ENCODE data around the gene CYFIP1. TPM values are rescaled to one million over a fixed set of nuclear protein-coding genes. Genes with fewer than 3 reads are reported as not detected.

The CYFIP1 gene
- total RNA-seq, 4 donors from 2014 or later: 77.4 to 121 (median 101) TPM

DNA sequence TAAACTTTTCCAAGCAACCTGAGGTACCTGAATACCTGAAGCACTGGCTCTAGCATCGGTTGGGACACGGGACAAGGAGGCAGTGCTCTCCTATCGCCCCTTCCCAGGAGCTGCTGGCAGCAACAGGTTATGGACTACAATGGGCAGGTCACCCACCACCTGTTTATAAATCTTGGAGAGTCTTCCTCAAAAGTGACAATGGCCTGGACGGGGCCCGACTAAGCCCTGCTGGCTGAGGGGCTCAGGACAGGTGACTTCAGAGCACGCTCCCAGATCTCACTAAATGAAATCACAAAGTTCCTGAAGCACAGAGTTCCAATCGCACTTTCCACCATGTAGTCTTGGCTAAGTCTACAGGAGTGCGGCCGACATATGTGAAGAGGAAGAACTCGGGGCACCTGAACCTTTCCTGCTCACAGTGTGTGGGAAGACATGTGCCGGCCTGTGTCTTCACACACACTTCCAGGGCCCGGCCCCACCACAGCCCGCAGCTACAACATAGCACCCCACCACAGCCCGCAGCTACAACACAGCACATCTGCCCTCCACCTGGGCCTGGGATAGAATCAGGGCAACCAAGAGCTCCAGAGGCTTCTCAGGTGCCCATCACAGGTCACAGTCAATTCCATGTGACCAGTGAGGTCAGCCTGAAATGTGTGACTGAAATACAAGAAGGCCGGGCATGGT lies 12.9 kb downstream of the CYFIP1 start:
- peaks cover 0 to 8% (median 0%) of the 10 kb centered on the region in 3 donors for H3K36me3 ChIP-seq
- H3K27me3 ChIP-seq: no peaks in the 10 kb centered on the region
- peaks cover 0 to 5% (median 0%) of the 10 kb centered on the region in 4 donors for H3K9me3 ChIP-seq
- no peak overlapping the region for H3K27ac ChIP-seq
- no peak overlapping the region for H3K4me3 ChIP-seq
- whole genome bisulfite sequencing, 2 donors: 92 to 95% methylated on average over 14 to 15 of the region's 15 CpGs
- H3K4me1 ChIP-seq: peaks cover 0 to 47% (median 7%) of the 10 kb centered on the region in 4 donors
- TF ChIP-seq POLR2A (IDR thresholded peaks at IDR 0.05) (no peak), EP300 (IDR thresholded peaks at IDR 0.05) (no peak)
- TF ChIP-seq, protein P1, sequence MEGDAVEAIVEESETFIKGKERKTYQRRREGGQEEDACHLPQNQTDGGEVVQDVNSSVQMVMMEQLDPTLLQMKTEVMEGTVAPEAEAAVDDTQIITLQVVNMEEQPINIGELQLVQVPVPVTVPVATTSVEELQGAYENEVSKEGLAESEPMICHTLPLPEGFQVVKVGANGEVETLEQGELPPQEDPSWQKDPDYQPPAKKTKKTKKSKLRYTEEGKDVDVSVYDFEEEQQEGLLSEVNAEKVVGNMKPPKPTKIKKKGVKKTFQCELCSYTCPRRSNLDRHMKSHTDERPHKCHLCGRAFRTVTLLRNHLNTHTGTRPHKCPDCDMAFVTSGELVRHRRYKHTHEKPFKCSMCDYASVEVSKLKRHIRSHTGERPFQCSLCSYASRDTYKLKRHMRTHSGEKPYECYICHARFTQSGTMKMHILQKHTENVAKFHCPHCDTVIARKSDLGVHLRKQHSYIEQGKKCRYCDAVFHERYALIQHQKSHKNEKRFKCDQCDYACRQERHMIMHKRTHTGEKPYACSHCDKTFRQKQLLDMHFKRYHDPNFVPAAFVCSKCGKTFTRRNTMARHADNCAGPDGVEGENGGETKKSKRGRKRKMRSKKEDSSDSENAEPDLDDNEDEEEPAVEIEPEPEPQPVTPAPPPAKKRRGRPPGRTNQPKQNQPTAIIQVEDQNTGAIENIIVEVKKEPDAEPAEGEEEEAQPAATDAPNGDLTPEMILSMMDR (IDR thresholded peaks at IDR 0.05): no peak
- DNase-seq (ENCODE audit: low spot score in 2 of 2): no peak

DNA sequence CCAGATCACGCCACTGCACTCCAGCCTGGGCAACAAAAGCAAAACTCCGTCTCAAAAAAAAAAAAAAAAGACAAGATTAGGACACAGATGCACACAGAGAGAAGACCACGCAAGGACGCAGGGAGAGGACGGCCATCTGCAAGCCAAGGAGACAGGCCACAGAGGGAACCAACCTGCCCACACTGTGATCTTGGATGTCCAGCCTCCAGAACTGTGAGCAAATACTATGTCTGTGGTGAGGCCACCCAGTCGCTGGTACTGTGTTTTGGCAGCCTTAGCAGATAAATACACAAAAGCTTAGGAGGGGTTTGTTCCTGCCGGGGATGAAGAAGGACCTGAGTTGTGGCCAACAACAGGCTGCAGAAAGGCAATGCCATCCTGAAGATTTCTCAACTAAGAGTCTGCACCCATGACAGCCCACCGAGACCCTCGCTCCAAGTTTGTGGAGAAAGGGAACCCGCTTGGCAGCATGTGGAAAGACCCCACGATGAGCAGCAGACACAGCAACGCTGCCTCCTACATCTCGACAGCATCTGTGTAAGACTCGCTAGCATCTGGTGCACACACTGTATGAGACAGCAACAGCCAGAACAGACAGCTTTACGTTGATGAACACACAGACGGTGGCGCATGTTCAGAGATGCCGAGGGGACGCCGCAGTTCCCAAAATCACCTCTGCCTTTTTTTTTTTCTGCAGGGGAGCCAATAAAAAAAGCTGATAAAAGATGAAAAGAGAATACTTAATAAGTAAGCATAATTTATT lies 13.7 kb downstream of the CYFIP1 start:
- 81 to 82% methylated on average over 20 of the region's 20 CpGs for WGBS, 2 donors
- no peak for DNase-seq (ENCODE audit: low spot score in 2 of 2)
- Histone ChIP-seq H3K4me3 (no peak overlapping the region), H3K9me3 (peaks cover 0 to 5% (median 0%) of the 10 kb centered on the region in 4 donors), H3K4me1 (peaks cover 0 to 54% (median 9%) of the 10 kb centered on the region in 4 donors), H3K27me3 (no peaks in the 10 kb centered on the region), H3K36me3 (peaks cover 0 to 8% (median 0%) of the 10 kb centered on the region in 3 donors), H3K27ac (no peak overlapping the region)
- TF ChIP-seq POLR2A (IDR thresholded peaks at IDR 0.05) (no peak), EP300 (IDR thresholded peaks at IDR 0.05) (no peak)
- TF ChIP-seq, protein P1 (IDR thresholded peaks at IDR 0.05): no peak

DNA sequence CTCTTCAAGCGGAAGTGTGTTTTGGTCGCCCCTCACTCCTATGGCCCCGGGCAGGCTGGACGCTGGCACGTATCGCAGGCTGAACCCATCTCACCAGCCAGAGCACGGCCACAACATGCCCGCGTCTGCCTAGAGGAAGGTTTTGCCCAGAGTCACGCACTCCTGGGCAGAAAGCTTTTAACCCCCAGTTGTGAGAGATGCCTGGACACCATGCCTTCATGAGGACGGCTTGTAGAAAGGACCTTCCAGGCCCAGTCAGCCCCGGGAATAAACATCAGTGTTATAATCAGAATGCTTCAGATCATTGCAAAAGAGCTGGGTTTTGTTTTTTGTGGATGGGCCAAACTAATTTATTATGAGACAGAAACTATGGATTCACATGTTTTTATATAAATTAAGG lies 16.5 kb downstream of the CYFIP1 start:
- no peaks in the 10 kb centered on the region for H3K27me3 ChIP-seq
- no peaks in the 10 kb centered on the region for H3K9me3 ChIP-seq
- TF ChIP-seq EP300 (IDR thresholded peaks at IDR 0.05) (no peak), POLR2A (IDR thresholded peaks at IDR 0.05) (no peak)
- TF ChIP-seq, protein P1 (IDR thresholded peaks at IDR 0.05): no peak
- H3K4me3 ChIP-seq: no peak overlapping the region
- no peak for DNase-seq (ENCODE audit: low spot score in 2 of 2)
- whole genome bisulfite sequencing, 2 donors: 59 to 67% methylated on average over 12 of the region's 12 CpGs
- peak overlapping the region in 2 of 4 donors; percentile 14 to 69 for H3K27ac ChIP-seq
- no peaks in the 10 kb centered on the region for H3K36me3 ChIP-seq
- H3K4me1 ChIP-seq: peaks cover 0 to 78% (median 18%) of the 10 kb centered on the region in 4 donors

DNA sequence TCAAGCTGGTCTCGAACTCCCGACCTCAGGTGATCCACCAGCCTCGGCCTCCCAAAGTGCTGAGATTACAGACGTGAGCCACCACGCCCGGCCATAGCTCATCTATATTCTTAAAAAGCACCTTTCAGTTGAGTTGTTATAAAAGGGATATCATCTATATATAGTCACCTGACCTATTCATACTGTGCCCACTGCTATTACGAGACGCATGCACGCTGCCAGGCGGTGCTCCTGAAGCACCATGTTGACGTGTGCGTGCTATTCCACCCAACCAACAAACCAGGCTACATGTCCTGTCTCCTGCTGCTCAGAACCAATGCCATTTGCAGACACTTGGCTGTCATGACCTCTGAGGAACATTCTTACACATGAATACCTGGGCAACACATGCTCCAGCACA lies 17.6 kb downstream of the CYFIP1 start:
- Histone ChIP-seq H3K4me1 (peaks cover 0 to 75% (median 18%) of the 10 kb centered on the region in 4 donors), H3K4me3 (no peak overlapping the region), H3K36me3 (no peaks in the 10 kb centered on the region), H3K9me3 (no peaks in the 10 kb centered on the region), H3K27me3 (no peaks in the 10 kb centered on the region), H3K27ac (no peak overlapping the region)
- TF ChIP-seq EP300 (IDR thresholded peaks at IDR 0.05) (no peak), POLR2A (IDR thresholded peaks at IDR 0.05) (no peak)
- TF ChIP-seq, protein P1 (IDR thresholded peaks at IDR 0.05): no peak
- DNase-seq (ENCODE audit: low spot score in 2 of 2): no peak
- 96 to 97% methylated on average over 12 of the region's 12 CpGs for WGBS, 2 donors

DNA sequence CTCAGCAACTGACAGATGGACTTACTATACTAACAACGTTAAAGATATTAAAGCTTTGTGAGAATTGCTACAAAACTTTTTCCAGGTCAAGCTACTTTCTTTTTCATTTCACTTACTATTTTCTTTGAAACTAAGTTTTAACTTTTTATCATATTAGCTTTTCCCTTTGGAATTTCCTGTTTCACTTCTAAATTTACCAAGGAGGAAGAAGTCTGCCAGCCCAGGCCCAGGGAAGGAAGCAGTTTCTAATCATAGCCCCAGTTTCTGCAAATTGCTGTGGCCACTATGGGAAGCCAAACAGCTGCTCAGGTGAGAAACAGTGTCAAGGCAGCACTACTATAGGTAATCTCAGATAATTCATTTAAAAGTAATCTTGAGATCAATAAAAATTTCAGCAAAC lies 18.4 kb downstream of the CYFIP1 start:
- Histone ChIP-seq H3K36me3 (no peaks in the 10 kb centered on the region), H3K4me3 (no peak overlapping the region), H3K27ac (peak overlapping the region in 3 of 4 donors; percentile 40 to 62 (median 57)), H3K9me3 (no peaks in the 10 kb centered on the region), H3K27me3 (no peaks in the 10 kb centered on the region), H3K4me1 (peaks cover 0 to 80% (median 18%) of the 10 kb centered on the region in 4 donors)
- 0 to 4% methylated on average over 1 of the region's 1 CpG for WGBS, 2 donors
- TF ChIP-seq EP300 (IDR thresholded peaks at IDR 0.05): no peak
- TF ChIP-seq, protein P1 (IDR thresholded peaks at IDR 0.05): no peak
- TF ChIP-seq POLR2A (IDR thresholded peaks at IDR 0.05): no peak
- no peak for DNase-seq (ENCODE audit: low spot score in 2 of 2)

All from tibial nerve (tissue), 4 donors.